ENCODE results near the gene INSL6.

The INSL6 gene

GRCh38 chr9:5178126-5178805, 7.2 kb downstream of the INSL6 start:
- H3K4ac ChIP-seq (ENCODE audit: low read depth, low read length): no peak overlapping the region
- H4K8ac ChIP-seq (ENCODE audit: low read depth, low read length): no peak overlapping the region
- no peak overlapping the region for H3K56ac ChIP-seq (ENCODE audit: low read length)
- H3K4me1 ChIP-seq (ENCODE audit: control insufficient read depth, low read depth, low read length): no peaks in the 10 kb centered on the region
- H3K4me2 ChIP-seq (ENCODE audit: low read length): no peak overlapping the region
- H2BK120ac ChIP-seq (ENCODE audit: low read depth, low read length): no peak overlapping the region
- no peaks in the 10 kb centered on the region for H3K79me2 ChIP-seq (ENCODE audit: control insufficient read depth, insufficient read depth, low read length)
- H3K9ac ChIP-seq (ENCODE audit: low read length): no peak overlapping the region
- H2BK15ac ChIP-seq (replicated peaks; ENCODE audit: low read depth): no peak overlapping the region
- no peaks in the 10 kb centered on the region for H3K36me3 ChIP-seq (ENCODE audit: control insufficient read depth, insufficient read depth, low read length)
- no peak overlapping the region for H2BK5ac ChIP-seq (ENCODE audit: low read length)
- no peak overlapping the region for H4K5ac ChIP-seq (ENCODE audit: low read length)
- H3K27ac ChIP-seq (ENCODE audit: low read depth, low read length): no peak overlapping the region
- no peak overlapping the region for H3K18ac ChIP-seq (ENCODE audit: low read length)
- no peaks in the 10 kb centered on the region for H3K27me3 ChIP-seq (ENCODE audit: insufficient read depth, low read length, poor library complexity)
- H3K4me3 ChIP-seq (ENCODE audit: low read length): no peak overlapping the region
- H2AK5ac ChIP-seq (ENCODE audit: low read length): no peak overlapping the region
- no peak overlapping the region for H3K23ac ChIP-seq (ENCODE audit: low read length)
- no CpG with 5 or more reads among the region's 4 CpGs for WGBS (ENCODE audit: extremely low coverage, insufficient coverage, low lambda C conversion rate)
- no peak for DNase-seq
- H3K79me1 ChIP-seq (ENCODE audit: low read length): no peaks in the 10 kb centered on the region

GRCh38 chr9:5146241-5146640, 39.2 kb downstream of the INSL6 start:
- Histone ChIP-seq H2BK120ac (ENCODE audit: low read depth, low read length) (no peak overlapping the region), H3K79me1 (ENCODE audit: low read length) (no peaks in the 10 kb centered on the region), H3K36me3 (ENCODE audit: control insufficient read depth, insufficient read depth, low read length) (no peaks in the 10 kb centered on the region), H3K4me1 (ENCODE audit: control insufficient read depth, low read depth, low read length) (no peaks in the 10 kb centered on the region), H2BK15ac (replicated peaks; ENCODE audit: low read depth) (no peak overlapping the region), H2AK5ac (ENCODE audit: low read length) (no peak overlapping the region), H3K18ac (ENCODE audit: low read length) (no peak overlapping the region), H2BK5ac (ENCODE audit: low read length) (no peak overlapping the region), H3K27me3 (ENCODE audit: insufficient read depth, low read length, poor library complexity) (no peaks in the 10 kb centered on the region), H3K79me2 (ENCODE audit: control insufficient read depth, insufficient read depth, low read length) (no peaks in the 10 kb centered on the region), H3K4ac (ENCODE audit: low read depth, low read length) (no peak overlapping the region), H3K4me3 (ENCODE audit: low read length) (no peak overlapping the region), H3K23ac (ENCODE audit: low read length) (no peak overlapping the region), H4K8ac (ENCODE audit: low read depth, low read length) (no peak overlapping the region), H3K9ac (ENCODE audit: low read length) (no peak overlapping the region), H3K27ac (ENCODE audit: low read depth, low read length) (no peak overlapping the region), H4K5ac (ENCODE audit: low read length) (no peak overlapping the region), H3K4me2 (ENCODE audit: low read length) (no peak overlapping the region), H3K56ac (ENCODE audit: low read length) (no peak overlapping the region)
- no peak for DNase-seq
- WGBS (ENCODE audit: extremely low coverage, insufficient coverage, low lambda C conversion rate): no CpG with 5 or more reads among the region's 1 CpG

- no CpG with 5 or more reads among the region's 7 CpGs for WGBS (ENCODE audit: extremely low coverage, insufficient coverage, low lambda C conversion rate)
- Histone ChIP-seq H2BK15ac (replicated peaks; ENCODE audit: low read depth) (no peak overlapping the region), H3K27me3 (ENCODE audit: insufficient read depth, low read length, poor library complexity) (no peaks in the 10 kb centered on the region), H3K4me1 (ENCODE audit: control insufficient read depth, low read depth, low read length) (no peaks in the 10 kb centered on the region), H3K9ac (ENCODE audit: low read length) (no peak overlapping the region), H3K23ac (ENCODE audit: low read length) (no peak overlapping the region), H3K4me3 (ENCODE audit: low read length) (no peak overlapping the region), H3K18ac (ENCODE audit: low read length) (no peak overlapping the region), H4K5ac (ENCODE audit: low read length) (no peak overlapping the region), H2AK5ac (ENCODE audit: low read length) (no peak overlapping the region), H3K56ac (ENCODE audit: low read length) (no peak overlapping the region), H3K4me2 (ENCODE audit: low read length) (no peak overlapping the region), H2BK5ac (ENCODE audit: low read length) (no peak overlapping the region), H4K8ac (ENCODE audit: low read depth, low read length) (no peak overlapping the region), H3K4ac (ENCODE audit: low read depth, low read length) (no peak overlapping the region), H3K36me3 (ENCODE audit: control insufficient read depth, insufficient read depth, low read length) (no peaks in the 10 kb centered on the region), H2BK120ac (ENCODE audit: low read depth, low read length) (no peak overlapping the region), H3K27ac (ENCODE audit: low read depth, low read length) (no peak overlapping the region), H3K79me1 (ENCODE audit: low read length) (no peaks in the 10 kb centered on the region), H3K79me2 (ENCODE audit: control insufficient read depth, insufficient read depth, low read length) (no peaks in the 10 kb centered on the region)
- DNase-seq: no peak
These were observed 41.2 kb downstream of the INSL6 start for GRCh38 chr9:5144217-5144616.

- no peaks in the 10 kb centered on the region for H3K4me1 ChIP-seq (ENCODE audit: control insufficient read depth, low read depth, low read length)
- H3K4ac ChIP-seq (ENCODE audit: low read depth, low read length): no peak overlapping the region
- no peak overlapping the region for H4K8ac ChIP-seq (ENCODE audit: low read depth, low read length)
- no peak overlapping the region for H3K27ac ChIP-seq (ENCODE audit: low read depth, low read length)
- WGBS (ENCODE audit: extremely low coverage, insufficient coverage, low lambda C conversion rate): no CpG with 5 or more reads among the region's 1 CpG
- H2AK5ac ChIP-seq (ENCODE audit: low read length): no peak overlapping the region
- H3K18ac ChIP-seq (ENCODE audit: low read length): no peak overlapping the region
- H3K23ac ChIP-seq (ENCODE audit: low read length): no peak overlapping the region
- no peaks in the 10 kb centered on the region for H3K79me1 ChIP-seq (ENCODE audit: low read length)
- no peak overlapping the region for H2BK120ac ChIP-seq (ENCODE audit: low read depth, low read length)
- no peak for DNase-seq
- no peak overlapping the region for H3K4me3 ChIP-seq (ENCODE audit: low read length)
- no peak overlapping the region for H3K56ac ChIP-seq (ENCODE audit: low read length)
- H3K9ac ChIP-seq (ENCODE audit: low read length): no peak overlapping the region
- H3K4me2 ChIP-seq (ENCODE audit: low read length): no peak overlapping the region
- no peak overlapping the region for H2BK5ac ChIP-seq (ENCODE audit: low read length)
- H3K36me3 ChIP-seq (ENCODE audit: control insufficient read depth, insufficient read depth, low read length): no peaks in the 10 kb centered on the region
- no peak overlapping the region for H4K5ac ChIP-seq (ENCODE audit: low read length)
- no peak overlapping the region for H2BK15ac ChIP-seq (replicated peaks; ENCODE audit: low read depth)
- H3K79me2 ChIP-seq (ENCODE audit: control insufficient read depth, insufficient read depth, low read length): no peaks in the 10 kb centered on the region
- no peaks in the 10 kb centered on the region for H3K27me3 ChIP-seq (ENCODE audit: insufficient read depth, low read length, poor library complexity)
These were observed 45.3 kb downstream of the INSL6 start for GRCh38 chr9:5140151-5140550.

DNA sequence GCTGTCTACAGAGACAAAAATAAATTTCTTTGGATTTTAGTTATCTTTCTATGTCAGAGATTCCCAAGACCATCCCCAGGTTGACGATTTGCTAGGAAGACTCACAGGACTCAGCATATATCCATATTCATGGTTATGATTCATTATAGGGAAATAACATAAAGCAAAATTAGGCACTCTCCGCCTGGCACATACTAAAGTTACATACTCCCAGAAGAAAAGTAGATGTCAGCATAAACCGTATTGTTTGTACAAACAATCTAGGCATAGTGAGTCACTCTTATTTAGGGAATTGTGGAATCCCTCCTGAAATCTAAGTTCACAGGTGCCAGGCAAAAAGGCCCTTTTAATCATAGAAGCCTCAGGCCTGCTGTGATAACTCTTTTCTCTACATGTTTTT, 62.9 kb downstream of the INSL6 start:
- H4K5ac ChIP-seq (ENCODE audit: low read length): no peak overlapping the region
- WGBS (ENCODE audit: extremely low coverage, insufficient coverage, low lambda C conversion rate): no CpG with 5 or more reads among the region's 3 CpGs
- H2BK15ac ChIP-seq (replicated peaks; ENCODE audit: low read depth): no peak overlapping the region
- H3K9ac ChIP-seq (ENCODE audit: low read length): no peak overlapping the region
- H3K27ac ChIP-seq (ENCODE audit: low read depth, low read length): no peak overlapping the region
- no peaks in the 10 kb centered on the region for H3K79me1 ChIP-seq (ENCODE audit: low read length)
- no peak overlapping the region for H3K56ac ChIP-seq (ENCODE audit: low read length)
- H3K36me3 ChIP-seq (ENCODE audit: control insufficient read depth, insufficient read depth, low read length): no peaks in the 10 kb centered on the region
- no peak overlapping the region for H3K23ac ChIP-seq (ENCODE audit: low read length)
- H3K4ac ChIP-seq (ENCODE audit: low read depth, low read length): no peak overlapping the region
- H3K4me2 ChIP-seq (ENCODE audit: low read length): no peak overlapping the region
- no peak overlapping the region for H2BK120ac ChIP-seq (ENCODE audit: low read depth, low read length)
- no peak for DNase-seq
- H2BK5ac ChIP-seq (ENCODE audit: low read length): no peak overlapping the region
- no peaks in the 10 kb centered on the region for H3K4me1 ChIP-seq (ENCODE audit: control insufficient read depth, low read depth, low read length)
- H2AK5ac ChIP-seq (ENCODE audit: low read length): no peak overlapping the region
- no peaks in the 10 kb centered on the region for H3K79me2 ChIP-seq (ENCODE audit: control insufficient read depth, insufficient read depth, low read length)
- no peaks in the 10 kb centered on the region for H3K27me3 ChIP-seq (ENCODE audit: insufficient read depth, low read length, poor library complexity)
- H3K18ac ChIP-seq (ENCODE audit: low read length): no peak overlapping the region
- H3K4me3 ChIP-seq (ENCODE audit: low read length): no peak overlapping the region
- H4K8ac ChIP-seq (ENCODE audit: low read depth, low read length): no peak overlapping the region

GRCh38 chr9:5122116-5122515, 63.3 kb downstream of the INSL6 start:
- no peak overlapping the region for H3K4me2 ChIP-seq (ENCODE audit: low read length)
- H2BK5ac ChIP-seq (ENCODE audit: low read length): no peak overlapping the region
- H3K18ac ChIP-seq (ENCODE audit: low read length): no peak overlapping the region
- H4K8ac ChIP-seq (ENCODE audit: low read depth, low read length): no peak overlapping the region
- no peak overlapping the region for H2BK15ac ChIP-seq (replicated peaks; ENCODE audit: low read depth)
- H3K4ac ChIP-seq (ENCODE audit: low read depth, low read length): no peak overlapping the region
- no peak overlapping the region for H3K4me3 ChIP-seq (ENCODE audit: low read length)
- WGBS (ENCODE audit: extremely low coverage, insufficient coverage, low lambda C conversion rate): no CpG with 5 or more reads among the region's 1 CpG
- no peaks in the 10 kb centered on the region for H3K27me3 ChIP-seq (ENCODE audit: insufficient read depth, low read length, poor library complexity)
- H3K9ac ChIP-seq (ENCODE audit: low read length): no peak overlapping the region
- H3K27ac ChIP-seq (ENCODE audit: low read depth, low read length): no peak overlapping the region
- no peaks in the 10 kb centered on the region for H3K79me1 ChIP-seq (ENCODE audit: low read length)
- H3K4me1 ChIP-seq (ENCODE audit: control insufficient read depth, low read depth, low read length): no peaks in the 10 kb centered on the region
- H3K79me2 ChIP-seq (ENCODE audit: control insufficient read depth, insufficient read depth, low read length): no peaks in the 10 kb centered on the region
- H2BK120ac ChIP-seq (ENCODE audit: low read depth, low read length): no peak overlapping the region
- no peak for DNase-seq
- H4K5ac ChIP-seq (ENCODE audit: low read length): no peak overlapping the region
- no peak overlapping the region for H2AK5ac ChIP-seq (ENCODE audit: low read length)
- H3K23ac ChIP-seq (ENCODE audit: low read length): no peak overlapping the region
- H3K56ac ChIP-seq (ENCODE audit: low read length): no peak overlapping the region
- H3K36me3 ChIP-seq (ENCODE audit: control insufficient read depth, insufficient read depth, low read length): no peaks in the 10 kb centered on the region
